Measurements from ENCODE around the gene DIP2A.

DNA sequence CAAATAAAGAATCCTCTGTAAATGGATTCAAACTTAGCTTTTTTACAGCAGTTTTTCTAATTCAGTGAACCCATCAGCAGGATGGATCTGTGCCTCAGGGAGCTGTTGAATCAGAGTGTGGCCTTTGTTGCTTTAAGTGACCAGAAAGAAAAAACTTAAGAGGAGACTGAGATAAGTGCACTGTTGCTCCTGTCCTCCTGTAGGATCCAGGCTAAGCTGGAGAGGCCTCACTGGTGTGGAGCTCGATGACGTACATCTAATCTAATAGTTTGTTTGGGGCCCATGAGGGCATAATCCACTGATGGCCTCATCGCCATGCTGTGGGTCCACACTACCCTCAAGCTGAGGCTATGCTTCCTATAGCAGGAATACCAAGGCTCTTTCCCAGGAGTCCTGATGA lies 10.6 kb downstream of the DIP2A start:
- no peak for TF ChIP-seq CTCF (IDR thresholded peaks at IDR 0.05; ENCODE audit: low read depth, low read length, poor library complexity, severe bottlenecking)
- TF ChIP-seq EZH2phosphoT487 (IDR thresholded peaks at IDR 0.05; ENCODE audit: borderline replicate concordance, low read length), result no peak
